ENCODE results near the gene GPC6. TPM values are rescaled to one million over a fixed set of nuclear protein-coding genes. Genes with fewer than 3 reads are reported as not detected.

Gene GPC6
- polyA plus RNA-seq, 6 donors from 2014 or later: not detected

DNA sequence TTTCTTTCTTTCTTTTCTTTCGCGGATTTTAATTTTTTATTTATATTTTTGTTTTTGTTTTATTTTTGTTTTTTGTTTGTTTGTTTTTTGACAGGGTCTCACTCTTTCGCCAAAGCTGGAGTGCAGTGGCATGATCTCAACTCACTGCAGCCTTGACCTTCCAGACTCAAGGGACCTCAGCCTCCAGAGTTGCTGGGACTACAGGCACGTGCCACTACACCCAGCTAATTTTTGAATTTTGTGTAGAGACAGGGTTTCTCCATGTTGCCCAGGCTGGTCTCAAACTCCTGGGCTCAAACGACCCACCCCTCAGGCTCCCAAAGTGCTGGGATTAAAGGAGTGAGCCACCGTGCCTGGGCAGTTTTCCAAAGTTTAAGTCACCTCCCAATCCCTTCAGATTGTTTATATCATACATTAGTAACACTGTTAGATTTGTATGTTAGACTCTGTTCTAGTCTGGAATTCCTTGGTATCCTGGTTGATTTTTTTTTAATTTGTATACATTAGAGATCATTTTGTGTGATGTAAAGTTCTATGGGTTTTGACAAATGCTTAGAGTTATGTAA lies 655.6 kb downstream of the GPC6 start:
- no peak for ATAC-seq (ENCODE audit: low read depth in 2 of 2)
- Mint-ChIP-seq H3K4me1 (no peaks in the 10 kb centered on the region), H3K36me3 (peaks cover 0 to 3% of the 10 kb centered on the region in 2 donors), H3K9me3 (peaks cover 3 to 12% (median 9%) of the 10 kb centered on the region in 7 donors), H3K4me3 (no peak overlapping the region), H3K27me3 (no peaks in the 10 kb centered on the region), H3K27ac (no peak overlapping the region)
- DNase-seq: no peak

DNA sequence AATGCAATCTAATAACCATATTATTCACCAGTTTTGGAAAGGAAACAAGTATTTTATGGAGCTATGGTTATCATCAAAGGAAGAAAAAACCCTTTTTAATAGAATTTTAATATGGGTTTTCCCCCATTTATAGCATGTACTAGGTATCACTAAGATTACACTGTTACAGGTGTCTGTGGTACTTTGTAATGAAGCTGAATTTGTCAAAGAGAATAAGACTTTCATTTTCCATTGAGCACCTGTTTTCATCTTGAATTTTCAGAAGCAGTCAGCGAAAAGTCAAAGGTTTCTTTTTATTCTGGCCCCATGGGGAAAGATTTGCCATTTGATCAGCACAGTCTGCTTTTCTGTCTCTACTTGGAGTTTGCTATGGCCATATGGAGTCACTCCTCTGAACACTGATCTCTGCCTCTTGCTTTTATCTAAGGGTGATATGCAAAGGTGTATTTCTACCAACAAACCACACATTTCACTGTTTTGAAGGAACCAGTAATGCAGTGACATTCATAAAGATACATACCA lies 662.9 kb downstream of the GPC6 start:
- no peak overlapping the region for H3K27ac Mint-ChIP-seq
- H3K9me3 Mint-ChIP-seq: no peaks in the 10 kb centered on the region
- no peaks in the 10 kb centered on the region for H3K27me3 Mint-ChIP-seq
- no peaks in the 10 kb centered on the region for H3K36me3 Mint-ChIP-seq
- DNase-seq: no peak
- no peak overlapping the region for H3K4me3 Mint-ChIP-seq
- no peaks in the 10 kb centered on the region for H3K4me1 Mint-ChIP-seq
- no peak for ATAC-seq (ENCODE audit: low read depth in 2 of 2)

DNA sequence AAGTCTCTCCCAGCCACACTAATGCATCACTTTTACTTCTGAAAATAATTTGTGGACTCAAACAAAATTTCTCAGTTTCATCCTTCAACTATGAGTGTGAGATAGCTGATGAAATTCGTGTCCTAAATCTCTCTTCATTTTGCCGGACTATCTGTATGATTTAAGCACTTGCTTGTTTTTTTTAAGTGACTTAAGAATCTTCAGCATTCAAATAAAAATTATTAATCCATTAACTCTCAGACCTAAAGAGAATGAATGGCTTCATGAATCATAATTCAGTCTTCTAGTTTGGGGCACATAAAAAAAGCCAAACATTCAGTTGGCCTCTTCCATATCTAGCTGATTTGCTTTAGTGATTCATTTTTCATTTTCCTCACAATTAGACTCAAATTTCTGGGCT lies 673.4 kb downstream of the GPC6 start:
- Mint-ChIP-seq H3K27me3 (no peaks in the 10 kb centered on the region), H3K9me3 (peaks cover 0 to 2% (median 0%) of the 10 kb centered on the region in 7 donors), H3K36me3 (no peaks in the 10 kb centered on the region), H3K4me1 (no peaks in the 10 kb centered on the region), H3K27ac (no peak overlapping the region), H3K4me3 (no peak overlapping the region)
- DNase-seq: no peak
- ATAC-seq (ENCODE audit: low read depth in 2 of 2): no peak

DNA sequence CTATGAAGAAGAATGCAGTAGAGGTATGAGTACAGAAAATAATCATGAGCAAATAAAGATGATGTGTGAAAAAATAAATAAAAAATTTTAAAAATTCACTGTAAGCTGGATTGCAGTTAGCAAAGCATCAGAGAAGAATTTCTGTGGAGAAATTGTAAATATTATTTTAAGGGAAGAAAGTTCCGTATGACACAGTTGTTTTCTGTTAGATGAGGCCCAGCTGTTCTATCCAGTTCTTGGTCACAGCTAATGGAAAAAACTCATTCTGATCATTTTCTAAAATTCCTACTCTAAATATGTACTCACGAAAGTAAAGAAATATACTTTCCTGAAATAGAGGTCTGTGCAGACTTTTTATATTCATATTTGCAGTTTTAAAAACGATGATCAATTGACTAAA lies 674.1 kb downstream of the GPC6 start:
- Mint-ChIP-seq H3K36me3 (no peaks in the 10 kb centered on the region), H3K4me3 (no peak overlapping the region), H3K27ac (no peak overlapping the region), H3K9me3 (peaks cover 0 to 2% (median 0%) of the 10 kb centered on the region in 7 donors), H3K27me3 (no peaks in the 10 kb centered on the region), H3K4me1 (no peaks in the 10 kb centered on the region)
- ATAC-seq (ENCODE audit: low read depth in 2 of 2): no peak
- no peak for DNase-seq

DNA sequence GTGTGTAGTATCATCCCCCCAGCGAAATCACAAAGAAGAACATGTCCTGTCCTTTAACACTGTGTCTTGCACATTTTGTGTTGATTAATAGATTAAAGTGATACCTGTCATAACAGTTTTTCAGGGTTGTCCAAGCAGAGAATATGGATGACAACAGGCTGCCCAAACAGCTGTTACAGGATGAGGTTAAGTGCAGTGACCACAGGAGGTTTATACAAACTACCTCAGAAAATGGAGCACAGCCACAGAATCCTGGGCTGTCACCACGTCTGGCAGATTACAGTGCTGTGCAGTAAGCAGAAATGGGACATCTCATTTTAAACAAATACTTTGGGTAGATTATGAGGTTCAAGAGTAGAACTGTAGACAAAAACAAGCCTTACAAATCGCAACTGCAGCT lies 677.3 kb downstream of the GPC6 start:
- Mint-ChIP-seq H3K9me3 (peaks cover 0 to 3% (median 0%) of the 10 kb centered on the region in 7 donors), H3K27me3 (no peaks in the 10 kb centered on the region), H3K27ac (no peak overlapping the region), H3K36me3 (no peaks in the 10 kb centered on the region), H3K4me1 (no peaks in the 10 kb centered on the region), H3K4me3 (no peak overlapping the region)
- no peak for DNase-seq
- no peak for ATAC-seq (ENCODE audit: low read depth in 2 of 2)

DNA sequence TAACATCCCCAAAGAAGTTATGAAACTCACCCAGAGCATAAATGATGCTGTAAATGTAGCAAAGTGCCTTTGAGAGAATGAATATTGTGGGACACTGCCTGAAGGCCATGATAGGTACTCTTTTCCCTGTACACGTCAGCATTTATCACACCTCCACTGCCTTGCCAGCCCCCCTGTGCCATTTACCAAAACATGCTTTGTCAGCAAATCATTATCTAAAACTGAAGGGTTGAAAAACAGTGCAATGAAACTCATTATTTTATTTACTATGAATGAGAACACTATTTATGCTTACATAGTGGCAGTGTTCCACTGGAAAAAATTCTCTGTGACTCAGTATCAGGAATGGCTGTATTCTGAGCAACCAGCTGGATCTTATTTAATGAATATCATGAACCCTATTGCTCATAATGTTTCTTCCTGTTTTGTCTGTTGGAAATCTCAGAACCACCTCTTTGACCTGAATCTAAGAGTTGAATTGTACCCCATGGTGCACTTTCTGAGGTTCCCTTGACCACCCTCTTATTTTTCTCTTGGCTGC lies 688.7 kb downstream of the GPC6 start:
- Mint-ChIP-seq H3K4me1 (peaks cover 0 to 2% (median 0%) of the 10 kb centered on the region in 3 donors), H3K36me3 (no peaks in the 10 kb centered on the region), H3K9me3 (peaks cover 0 to 9% (median 5%) of the 10 kb centered on the region in 7 donors), H3K27me3 (peaks cover 0 to 4% (median 0%) of the 10 kb centered on the region in 3 donors), H3K27ac (no peak overlapping the region), H3K4me3 (no peak overlapping the region)
- ATAC-seq (ENCODE audit: low read depth in 2 of 2) (no peak), DNase-seq (no peak)

DNA sequence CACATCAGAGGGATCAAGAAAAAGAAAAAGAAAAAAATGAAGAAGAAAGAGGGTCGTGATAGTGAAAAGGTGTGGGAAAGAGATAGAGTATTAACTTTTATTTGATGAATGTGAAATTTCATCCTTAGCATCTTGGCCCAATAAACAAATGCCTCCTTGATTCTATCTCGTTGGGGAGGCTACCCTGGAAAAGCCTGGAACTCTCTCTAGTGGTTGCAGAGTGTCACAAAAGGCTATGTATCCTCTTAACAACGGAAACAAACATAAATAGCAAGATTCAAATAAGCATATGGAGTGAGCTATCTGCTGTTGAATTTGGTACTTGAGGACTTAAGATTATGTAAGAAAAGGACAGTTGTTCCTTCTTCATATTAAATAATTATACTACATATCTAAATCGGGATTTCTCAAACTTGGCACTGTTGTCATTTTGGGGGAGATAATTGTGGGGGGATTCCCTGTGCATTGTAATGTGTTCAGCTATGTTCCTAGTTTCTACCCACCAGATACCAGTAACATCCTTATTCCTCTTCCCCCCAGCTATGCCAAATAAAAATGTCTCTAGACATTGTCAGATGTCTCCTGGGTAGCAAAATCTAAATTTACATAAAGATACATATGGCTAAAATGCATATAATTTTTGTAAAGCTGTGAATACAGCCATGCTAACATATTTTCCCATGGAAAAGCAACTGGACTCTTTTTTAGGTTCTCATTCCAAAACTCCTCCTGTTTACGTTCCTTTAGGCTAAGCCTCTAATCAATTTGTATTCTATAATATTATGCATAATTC lies 695.7 kb downstream of the GPC6 start:
- ATAC-seq (ENCODE audit: low read depth in 2 of 2) (no peak), DNase-seq (no peak)
- Mint-ChIP-seq H3K9me3 (peaks cover 0 to 9% (median 3%) of the 10 kb centered on the region in 7 donors), H3K27me3 (peaks cover 0 to 3% (median 0%) of the 10 kb centered on the region in 3 donors), H3K36me3 (no peaks in the 10 kb centered on the region), H3K4me1 (peaks cover 0 to 2% (median 0%) of the 10 kb centered on the region in 3 donors), H3K27ac (no peak overlapping the region), H3K4me3 (no peak overlapping the region)

DNA sequence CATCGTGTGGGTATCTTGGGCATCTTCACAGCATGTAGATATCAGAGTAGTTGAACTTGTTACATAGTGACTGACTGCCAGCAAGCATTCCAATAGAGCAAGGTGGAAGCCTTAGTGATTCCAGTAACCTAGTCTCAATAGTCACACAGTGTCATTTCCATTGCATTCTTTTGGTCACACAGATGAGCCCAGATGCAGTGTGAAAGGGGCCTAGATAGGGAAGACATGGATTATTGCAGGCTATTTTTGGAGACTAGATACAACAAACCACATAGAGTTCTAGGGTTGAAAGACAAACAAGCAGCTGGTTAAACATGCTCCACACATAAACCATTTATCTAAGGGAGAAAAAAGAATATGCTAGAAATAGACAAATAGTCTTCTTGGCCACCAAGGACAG lies 699.4 kb downstream of the GPC6 start:
- Mint-ChIP-seq H3K4me3 (no peak overlapping the region), H3K27ac (no peak overlapping the region), H3K27me3 (peaks cover 0 to 3% (median 0%) of the 10 kb centered on the region in 3 donors), H3K9me3 (peaks cover 0 to 6% (median 2%) of the 10 kb centered on the region in 7 donors), H3K4me1 (no peaks in the 10 kb centered on the region), H3K36me3 (no peaks in the 10 kb centered on the region)
- ATAC-seq (ENCODE audit: low read depth in 2 of 2) (no peak), DNase-seq (no peak)

DNA sequence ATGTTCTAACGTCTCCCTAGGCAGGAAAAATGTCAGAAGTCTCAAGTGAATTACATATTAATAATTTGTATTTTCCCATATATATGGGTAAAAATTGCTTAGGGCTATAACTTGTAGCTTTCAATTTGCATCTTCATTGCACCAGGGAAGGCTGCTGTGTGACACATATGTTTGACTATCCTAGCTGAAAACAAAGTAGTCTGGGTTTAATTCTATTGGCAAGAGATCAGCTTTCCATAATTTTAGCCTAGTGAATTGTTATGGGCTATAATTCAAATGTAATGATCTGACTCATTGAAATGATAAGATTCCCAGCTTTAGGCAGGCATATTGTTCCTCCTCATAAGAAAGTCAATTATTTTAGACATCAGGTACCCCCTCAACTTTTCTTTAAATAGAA lies 699.8 kb downstream of the GPC6 start:
- no peak overlapping the region for H3K4me3 Mint-ChIP-seq
- ATAC-seq (ENCODE audit: low read depth in 2 of 2): no peak

DNA sequence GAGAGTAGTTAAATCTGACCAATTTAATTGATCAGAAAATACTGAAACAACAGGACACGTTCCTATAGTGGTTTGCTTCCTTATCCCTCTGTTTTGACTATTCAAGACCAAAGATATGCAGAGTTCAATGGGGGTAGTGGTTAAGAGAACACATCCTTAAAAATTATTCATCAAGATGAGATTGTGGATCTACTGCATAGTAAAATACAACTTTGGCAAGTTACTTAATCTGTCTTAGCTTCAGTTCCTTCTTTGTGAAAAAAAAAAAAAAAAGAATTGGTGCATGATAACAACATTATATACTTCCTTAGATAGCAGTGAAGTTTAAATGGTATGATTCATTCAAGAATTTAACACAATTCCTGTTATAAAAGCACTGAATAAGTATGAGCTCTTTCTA lies 700.8 kb downstream of the GPC6 start:
- H3K36me3 Mint-ChIP-seq: no peaks in the 10 kb centered on the region
- no peaks in the 10 kb centered on the region for H3K27me3 Mint-ChIP-seq
- no peak for ATAC-seq (ENCODE audit: low read depth in 2 of 2)
- H3K9me3 Mint-ChIP-seq: peaks cover 0 to 8% (median 0%) of the 10 kb centered on the region in 7 donors
- H3K4me1 Mint-ChIP-seq: no peaks in the 10 kb centered on the region
- no peak overlapping the region for H3K4me3 Mint-ChIP-seq
- no peak for DNase-seq
- no peak overlapping the region for H3K27ac Mint-ChIP-seq

More for the DNA sequence above, 699.8 kb downstream of the GPC6 start:
- Mint-ChIP-seq H3K27ac (no peak overlapping the region), H3K36me3 (no peaks in the 10 kb centered on the region), H3K4me1 (no peaks in the 10 kb centered on the region), H3K9me3 (peaks cover 0 to 8% (median 1%) of the 10 kb centered on the region in 7 donors), H3K27me3 (peaks cover 0 to 3% (median 0%) of the 10 kb centered on the region in 3 donors)
- no peak for DNase-seq

DNA sequence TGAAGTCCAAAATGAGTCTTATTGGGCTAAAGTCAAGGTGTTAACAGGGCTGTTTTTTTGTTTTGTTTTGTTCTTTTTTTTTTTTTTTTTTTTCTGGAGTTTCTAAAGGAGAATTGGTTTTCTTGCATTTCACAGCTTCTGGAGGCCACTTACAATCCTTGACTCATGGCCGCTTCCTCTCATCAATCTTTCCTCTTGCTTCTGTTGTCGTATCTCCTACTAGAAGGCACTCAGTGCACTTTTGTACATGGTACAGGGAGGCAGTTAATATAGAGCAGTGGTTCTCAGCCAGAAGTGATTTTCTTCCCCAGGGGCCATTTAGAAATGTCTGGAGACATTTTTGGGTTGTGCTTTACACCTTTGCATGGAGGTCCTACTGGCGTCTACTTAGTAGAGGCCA lies 706.3 kb downstream of the GPC6 start:
- ATAC-seq (ENCODE audit: low read depth in 2 of 2) (no peak), DNase-seq (no peak)
- no peak overlapping the region for H3K27ac Mint-ChIP-seq
- no peaks in the 10 kb centered on the region for H3K27me3 Mint-ChIP-seq
- H3K36me3 Mint-ChIP-seq: no peaks in the 10 kb centered on the region
- H3K9me3 Mint-ChIP-seq: peaks cover 0 to 4% (median 0%) of the 10 kb centered on the region in 7 donors
- no peaks in the 10 kb centered on the region for H3K4me1 Mint-ChIP-seq
- no peak overlapping the region for H3K4me3 Mint-ChIP-seq

DNA sequence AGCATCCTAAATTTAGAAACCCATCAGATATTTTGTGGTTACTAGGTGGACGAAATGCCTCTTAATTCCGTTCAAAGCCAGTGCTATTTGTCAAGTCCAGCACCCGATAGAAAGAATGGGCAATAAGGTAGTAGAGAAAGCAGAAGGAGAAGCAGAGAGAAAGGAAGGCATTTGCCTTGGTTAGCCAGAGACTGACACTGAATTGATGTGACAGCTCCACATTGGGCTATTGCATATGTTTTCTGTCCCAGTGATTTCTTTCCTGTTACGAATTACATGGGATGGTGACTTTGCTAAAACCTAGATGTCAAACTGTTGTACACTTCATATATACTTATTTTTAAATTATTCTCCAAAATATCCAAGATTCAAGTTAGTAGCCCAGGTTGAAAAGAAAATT lies 710.3 kb downstream of the GPC6 start:
- DNase-seq: no peak
- no peaks in the 10 kb centered on the region for H3K4me1 Mint-ChIP-seq
- H3K4me3 Mint-ChIP-seq: no peak overlapping the region
- ATAC-seq (ENCODE audit: low read depth in 2 of 2): no peak
- no peak overlapping the region for H3K27ac Mint-ChIP-seq
- H3K27me3 Mint-ChIP-seq: no peaks in the 10 kb centered on the region
- peaks cover 0 to 1% (median 0%) of the 10 kb centered on the region in 7 donors for H3K9me3 Mint-ChIP-seq
- H3K36me3 Mint-ChIP-seq: no peaks in the 10 kb centered on the region

DNA sequence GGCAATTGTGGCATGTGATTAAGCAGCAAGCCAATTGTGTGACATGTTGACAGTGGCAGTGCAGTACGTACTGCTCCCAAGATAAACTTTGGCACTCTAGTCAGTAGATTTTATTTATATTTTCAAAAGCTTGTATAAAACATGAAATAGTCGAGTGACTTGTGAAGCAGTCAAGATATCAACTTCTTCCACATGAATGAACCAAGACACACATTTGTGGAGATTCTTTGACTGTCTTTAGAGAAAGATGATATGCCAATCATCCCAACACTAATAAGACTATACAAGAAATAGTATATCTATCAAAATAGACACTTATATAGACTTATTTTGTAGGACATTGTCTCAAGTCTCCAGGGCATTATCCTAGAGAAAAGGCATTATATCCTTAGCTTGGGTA lies 714.8 kb downstream of the GPC6 start:
- ATAC-seq (ENCODE audit: low read depth in 2 of 2): no peak
- no peaks in the 10 kb centered on the region for H3K36me3 Mint-ChIP-seq
- no peak overlapping the region for H3K4me3 Mint-ChIP-seq
- H3K27me3 Mint-ChIP-seq: no peaks in the 10 kb centered on the region
- no peak for DNase-seq
- H3K4me1 Mint-ChIP-seq: no peaks in the 10 kb centered on the region
- H3K9me3 Mint-ChIP-seq: peaks cover 0 to 4% (median 0%) of the 10 kb centered on the region in 7 donors
- no peak overlapping the region for H3K27ac Mint-ChIP-seq

DNA sequence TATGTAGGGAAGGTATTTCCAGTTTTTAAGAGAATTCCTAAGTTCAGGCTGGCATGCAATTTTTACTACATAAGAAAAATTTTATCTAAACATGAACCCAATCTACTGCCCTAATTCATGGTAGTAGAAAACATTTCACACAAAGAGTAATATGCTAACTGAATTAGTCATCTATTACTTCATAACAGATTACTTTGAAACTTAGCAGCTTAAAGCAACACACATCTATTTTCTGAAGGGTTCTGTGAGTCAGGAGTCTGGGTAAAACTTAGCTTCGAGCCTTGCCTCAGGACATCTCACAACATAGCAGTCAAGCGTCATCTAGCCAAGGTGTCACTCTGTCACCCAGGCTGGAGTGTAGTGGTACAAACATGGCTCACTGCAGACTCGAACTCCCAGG lies 715.4 kb downstream of the GPC6 start:
- Mint-ChIP-seq H3K36me3 (no peaks in the 10 kb centered on the region), H3K27ac (no peak overlapping the region), H3K9me3 (peaks cover 0 to 4% (median 0%) of the 10 kb centered on the region in 7 donors), H3K4me1 (no peaks in the 10 kb centered on the region), H3K4me3 (no peak overlapping the region), H3K27me3 (no peaks in the 10 kb centered on the region)
- DNase-seq (no peak), ATAC-seq (ENCODE audit: low read depth in 2 of 2) (no peak)
